ENCODE data around the gene PRKCB.
"Not testable (repeated sequence)": the region's sequence is repeated elsewhere in the genome, so short reads cannot be mapped to it uniquely, and the experiment has no call there.

Gene PRKCB

GRCh38 chr16:24206926-24207325 lies 371.1 kb downstream of the PRKCB start:
- in situ Hi-C loops (cut with MboI; ENCODE audit: low sequenced_read_pairs), result no loop called here

- in situ Hi-C loops (cut with MboI; ENCODE audit: low sequenced_read_pairs), result no loop called here
Measured at GRCh38 chr16:24208710-24209109, 372.9 kb downstream of the PRKCB start.

GRCh38 chr16:24214992-24215391 lies 379.2 kb downstream of the PRKCB start:
- in situ Hi-C loops (cut with MboI; ENCODE audit: low sequenced_read_pairs), result no loop called here

- in situ Hi-C loops (cut with MboI; ENCODE audit: low sequenced_read_pairs), result no loop called here
Measured at GRCh38 chr16:24216961-24217360, 381.2 kb downstream of the PRKCB start.

GRCh38 chr16:24217461-24217860 lies 381.7 kb downstream of the PRKCB start:
- in situ Hi-C loops (cut with MboI; ENCODE audit: low sequenced_read_pairs), result no loop called here

- in situ Hi-C loops (cut with MboI; ENCODE audit: low sequenced_read_pairs), result no loop called here
Measured at GRCh38 chr16:24218299-24218698, 382.5 kb downstream of the PRKCB start.

GRCh38 chr16:24221219-24221618 lies 385.4 kb downstream of the PRKCB start:
- in situ Hi-C loops (cut with MboI; ENCODE audit: low sequenced_read_pairs), result no loop called here

- in situ Hi-C loops (cut with MboI; ENCODE audit: low sequenced_read_pairs), result no loop called here
Measured at GRCh38 chr16:24228514-24228913, 392.7 kb downstream of the PRKCB start.

GRCh38 chr16:24232936-24233335 lies 397.2 kb downstream of the PRKCB start:
- in situ Hi-C loops (cut with MboI; ENCODE audit: low sequenced_read_pairs), result no loop called here

- in situ Hi-C loops (cut with MboI; ENCODE audit: low sequenced_read_pairs), result no loop called here
Measured at GRCh38 chr16:24234737-24235136, 399.0 kb downstream of the PRKCB start.

GRCh38 chr16:24235806-24236205 lies 400.0 kb downstream of the PRKCB start:
- in situ Hi-C loops (cut with MboI; ENCODE audit: low sequenced_read_pairs), result no loop called here

GRCh38 chr16:24238846-24239245 lies 403.1 kb downstream of the PRKCB start:
- in situ Hi-C loops (cut with MboI; ENCODE audit: low sequenced_read_pairs), result not testable (repeated sequence)

GRCh38 chr16:24246911-24247607 lies 411.3 kb downstream of the PRKCB start:
- in situ Hi-C loops (cut with MboI; ENCODE audit: low sequenced_read_pairs), result no loop called here

GRCh38 chr16:24253192-24253591 lies 417.4 kb downstream of the PRKCB start:
- in situ Hi-C loops (cut with MboI; ENCODE audit: low sequenced_read_pairs), result no loop called here

- in situ Hi-C loops (cut with MboI; ENCODE audit: low sequenced_read_pairs), result no loop called here
Measured at GRCh38 chr16:24255456-24256371, 419.9 kb downstream of the PRKCB start, which contains the start of gene CACNG3. Gene CACNG3, plus strand, starts transcription at chr16:24256335. Its CDS starts 420 bp downstream, at chr16:24256755.

GRCh38 chr16:24257958-24258357 lies 422.2 kb downstream of the PRKCB start:
- in situ Hi-C loops (cut with MboI; ENCODE audit: low sequenced_read_pairs), result no loop called here

GRCh38 chr16:24258791-24259190 lies 423.0 kb downstream of the PRKCB start:
- in situ Hi-C loops (cut with MboI; ENCODE audit: low sequenced_read_pairs), result no loop called here

GRCh38 chr16:24262816-24263215 lies 427.0 kb downstream of the PRKCB start:
- in situ Hi-C loops (cut with MboI; ENCODE audit: low sequenced_read_pairs), result no loop called here

Measured in hTERT RPE-1 (cell line).